Upper lobe of left lung (tissue), 6 donors: Measurements from ENCODE around the gene DNAI1. TPM values are rescaled to one million over a fixed set of nuclear protein-coding genes. Genes with fewer than 3 reads are reported as not detected.
A peak's percentile ranks its signal among the peaks of the same experiment; 100 is the strongest.

Source experiments
- ATAC-seq, 2 donors: fragments of 200-7000 bp; cut with Tn5 transposase; one replicate each; pipeline ENCODE4 v1.9.1; 2022; ENCODE audit warnings: mild to moderate bottlenecking in 2 of 2, moderate library complexity in 2 of 2; ENCODE audit not compliant: low FRiP score in 2 of 2
- DNase-seq, 2 donors: peaks; one replicate each; pipeline ENCODE4 v3.0.0-alpha.2; 2019 to 2020
- H3K27ac ChIP-seq, 4 donors: fragments of 200-600 bp; sonication (generic); one replicate each; pipeline ENCODE4 v1.5.1; 2016 to 2019
- H3K27me3 ChIP-seq, 4 donors: fragments of 200-600 bp; sonication (generic); one replicate each; pipeline ENCODE4 v1.5.1; 2017 to 2019
- H3K36me3 ChIP-seq, 4 donors: fragments of 200-600 bp; sonication (generic); one replicate each; pipeline ENCODE4 v1.5.1; 2016 to 2019
- H3K4me1 ChIP-seq, 4 donors: fragments of 200-600 bp; sonication (generic); one replicate each; pipeline ENCODE4 v1.5.1; 2018 to 2019
- H3K4me3 ChIP-seq, 4 donors: fragments of 200-600 bp; sonication (generic); one replicate each; pipeline ENCODE4 v1.5.1; 2017 to 2019; ENCODE audit warnings: mild to moderate bottlenecking in 2 of 4, moderate library complexity in 1 of 4
- H3K9me3 ChIP-seq, 4 donors: fragments of 200-600 bp; sonication (generic); one replicate each; pipeline ENCODE4 v1.5.1; 2018 to 2019
- CTCF ChIP-seq, 6 experiments: fragments of 450-650 bp in 4 of 6; fragments of 200-600 bp in 2 of 6; sonication (generic) in 2 of 6; IDR thresholded peaks; one replicate each; pipeline ENCODE4 v1.5.1; 2016 to 2019; ENCODE audit warnings: antibody characterized with exemption in 6 of 6
- EP300 ChIP-seq, 4 donors: sonication (generic); formaldehyde crosslinking; IDR thresholded peaks; one replicate each; pipeline ENCODE4 v1.5.1; 2017; ENCODE audit warnings: antibody characterized with exemption in 4 of 4, control low read depth in 2 of 4
- POLR2A ChIP-seq, 4 donors: fragments of 450-650 bp; IDR thresholded peaks; one replicate each; pipeline ENCODE4 v1.5.1; 2016 to 2017; ENCODE audit warnings: antibody characterized with exemption in 4 of 4, mild to moderate bottlenecking in 2 of 4
- POLR2AphosphoS5 ChIP-seq, 2 donors: sonication (generic); formaldehyde crosslinking; IDR thresholded peaks; one replicate each; pipeline ENCODE4 v1.5.1; 2017; ENCODE audit warnings: antibody characterized with exemption in 2 of 2
- WGBS, 2 donors: methylation state at CpG; one replicate each; pipeline ENCODE4 v1.1.5; 2017 to 2018; 5-methylcytosine and 5-hydroxymethylcytosine counted together
- total RNA-seq, 6 donors: library from RNA; depleted of rRNA in 4 of 6; stranded (reverse); fragments of >200 nt in 4 of 6; gene quantifications; one replicate each; pipeline versions ENCODE4 v1.1.0 to v1.2.1, GENCODE V29; 2016 to 2021
- donor health status: DM: no; HTN: no; CAD: no; lungs with moderate emphysema.
- donor health status: DM: no; HTN: yes; CAD: no; lungs with severe emphysema.

DNAI1 gene
- total RNA-seq, 6 donors from 2014 or later, result 0.37 to 39.8 (median 9.7) TPM

GRCh38 chr9:34503406-34503805 lies 44.8 kb downstream of the DNAI1 start:
- Histone ChIP-seq H3K9me3 (no peaks in the 10 kb centered on the region), H3K27me3 (no peaks in the 10 kb centered on the region), H3K4me1 (peaks cover 0 to 23% (median 19%) of the 10 kb centered on the region in 4 donors), H3K4me3 (no peak overlapping the region), H3K27ac (no peak overlapping the region), H3K36me3 (no peaks in the 10 kb centered on the region)
- TF ChIP-seq EP300 (IDR thresholded peaks at IDR 0.05), result no peak
- no peak for TF ChIP-seq CTCF (IDR thresholded peaks at IDR 0.05)
- TF ChIP-seq POLR2AphosphoS5 (IDR thresholded peaks at IDR 0.05), result no peak
- TF ChIP-seq POLR2A (IDR thresholded peaks at IDR 0.05), result no peak
- ATAC-seq (no peak), DNase-seq (no peak)

- Histone ChIP-seq H3K4me3 (no peak overlapping the region), H3K4me1 (peaks cover 0 to 23% (median 19%) of the 10 kb centered on the region in 4 donors), H3K27me3 (no peaks in the 10 kb centered on the region), H3K27ac (no peak overlapping the region), H3K9me3 (no peaks in the 10 kb centered on the region), H3K36me3 (no peaks in the 10 kb centered on the region)
- ATAC-seq (no peak), DNase-seq (no peak)
- WGBS, 2 donors, result 91% methylated on average over 5 of the region's 5 CpGs
- TF ChIP-seq POLR2AphosphoS5 (IDR thresholded peaks at IDR 0.05) (no peak), POLR2A (IDR thresholded peaks at IDR 0.05) (no peak), CTCF (IDR thresholded peaks at IDR 0.05) (no peak), EP300 (IDR thresholded peaks at IDR 0.05) (no peak)
Observed at GRCh38 chr9:34505370-34506120, 46.9 kb downstream of the DNAI1 start.

- 60 to 96% methylated on average over 1 to 7 of the region's 7 CpGs for WGBS, 2 donors
- Histone ChIP-seq H3K27ac (no peak overlapping the region), H3K27me3 (no peaks in the 10 kb centered on the region), H3K9me3 (no peaks in the 10 kb centered on the region), H3K4me1 (peaks cover 0 to 15% (median 13%) of the 10 kb centered on the region in 4 donors), H3K36me3 (no peaks in the 10 kb centered on the region), H3K4me3 (no peak overlapping the region)
- TF ChIP-seq EP300 (IDR thresholded peaks at IDR 0.05) (no peak), POLR2AphosphoS5 (IDR thresholded peaks at IDR 0.05) (no peak), POLR2A (IDR thresholded peaks at IDR 0.05) (no peak), CTCF (IDR thresholded peaks at IDR 0.05) (no peak)
- ATAC-seq (no peak), DNase-seq (peak in 1 of 2 donors; percentile 13)
Observed at GRCh38 chr9:34506623-34507022, 48.0 kb downstream of the DNAI1 start.

GRCh38 chr9:34507556-34507955 lies 49.0 kb downstream of the DNAI1 start:
- Histone ChIP-seq H3K9me3 (no peaks in the 10 kb centered on the region), H3K27ac (no peak overlapping the region), H3K4me1 (peaks cover 0 to 7% (median 4%) of the 10 kb centered on the region in 4 donors), H3K4me3 (no peak overlapping the region), H3K36me3 (no peaks in the 10 kb centered on the region), H3K27me3 (no peaks in the 10 kb centered on the region)
- 84 to 85% methylated on average over 5 of the region's 5 CpGs for WGBS, 2 donors
- TF ChIP-seq POLR2AphosphoS5 (IDR thresholded peaks at IDR 0.05) (no peak), EP300 (IDR thresholded peaks at IDR 0.05) (no peak), POLR2A (IDR thresholded peaks at IDR 0.05) (no peak), CTCF (IDR thresholded peaks at IDR 0.05) (no peak)
- no peak for ATAC-seq
- DNase-seq, result no peak

GRCh38 chr9:34507966-34508365 lies 49.4 kb downstream of the DNAI1 start:
- H3K27me3 ChIP-seq, result no peaks in the 10 kb centered on the region
- TF ChIP-seq POLR2A (IDR thresholded peaks at IDR 0.05) (no peak), POLR2AphosphoS5 (IDR thresholded peaks at IDR 0.05) (no peak), EP300 (IDR thresholded peaks at IDR 0.05) (no peak), CTCF (IDR thresholded peaks at IDR 0.05) (no peak)
- H3K27ac ChIP-seq, result no peak overlapping the region
- ATAC-seq (no peak), DNase-seq (no peak)
- H3K4me1 ChIP-seq, result peaks cover 0 to 7% (median 3%) of the 10 kb centered on the region in 4 donors
- no peaks in the 10 kb centered on the region for H3K36me3 ChIP-seq
- no peaks in the 10 kb centered on the region for H3K9me3 ChIP-seq
- H3K4me3 ChIP-seq, result no peak overlapping the region
